Measurements from ENCODE around the gene WDR41. TPM values are rescaled to one million over a fixed set of nuclear protein-coding genes. Genes with fewer than 3 reads are reported as not detected.
A peak's percentile ranks its signal among the peaks of the same experiment; 100 is the strongest.
"Not testable (repeated sequence)": the region's sequence is repeated elsewhere in the genome, so short reads cannot be mapped to it uniquely, and the experiment has no call there.

The WDR41 gene
- total RNA-seq, 4 donors from 2014 or later = 17.4 to 58.6 (median 38.9) TPM

- H3K27me3 ChIP-seq = peaks cover 0 to 2% (median 0%) of the 10 kb centered on the region in 4 donors
- no peak for TF ChIP-seq POLR2A (IDR thresholded peaks at IDR 0.05)
- no peaks in the 10 kb centered on the region for H3K9me3 ChIP-seq
- peak overlapping the region; percentile 94 to 99 (median 97) for H3K27ac ChIP-seq
- H3K4me3 ChIP-seq = peak overlapping the region; percentile 67 to 90 (median 79)
- WGBS, 2 donors = 26 to 33% methylated on average over 4 of the region's 4 CpGs
- peaks cover 4 to 30% (median 8%) of the 10 kb centered on the region in 3 donors for H3K4me1 ChIP-seq
- DNase-seq = no peak
- H3K36me3 ChIP-seq = peaks cover 0 to 11% (median 0%) of the 10 kb centered on the region in 3 donors
- intact Hi-C loops (cut with DNase I) = loop anchor here (10.0 kb wide), 1 partner anchor 348 kb away; no protein-coding TSS in a partner anchor
Measured at GRCh38 chr5:77492653-77493000, 511 bp upstream of the WDR41 start.

- 14 to 17% methylated on average over 11 of the region's 11 CpGs for WGBS, 2 donors
Measured at GRCh38 chr5:77490741-77491344, 1.3 kb downstream of the WDR41 start.

DNA sequence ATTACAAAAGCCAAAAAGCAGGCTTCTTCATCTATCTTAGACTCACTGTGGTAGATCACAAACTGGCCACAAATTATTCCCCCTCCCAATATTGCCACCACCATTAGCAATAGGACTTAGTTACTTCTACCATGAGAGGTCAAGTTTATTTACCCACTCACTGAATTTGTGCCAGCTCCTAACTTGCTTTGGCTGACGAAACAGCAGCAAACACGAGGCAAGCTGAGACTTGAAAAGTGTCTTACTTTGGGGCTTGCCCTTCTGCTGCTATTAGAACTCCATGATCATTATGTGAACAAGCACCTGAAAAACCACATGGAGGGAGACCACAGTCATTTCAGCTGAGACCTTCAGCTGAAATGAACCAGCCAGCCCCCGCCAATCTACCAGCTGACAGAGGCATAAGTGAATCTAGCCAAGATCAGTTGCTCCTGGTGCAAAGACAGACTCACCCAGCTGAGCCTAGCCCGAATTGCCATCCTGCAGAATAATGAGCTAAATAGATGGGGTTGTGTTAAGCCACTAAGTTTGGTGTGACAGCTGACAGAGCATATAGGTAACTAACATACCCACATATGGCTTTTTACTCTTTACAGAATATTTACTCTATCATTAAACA is 5.7 kb downstream of the WDR41 start:
- DNase-seq = no peak
- Histone ChIP-seq H3K4me3 (no peak overlapping the region), H3K27ac (peak overlapping the region in 1 of 4 donors; percentile 1), H3K27me3 (no peaks in the 10 kb centered on the region), H3K36me3 (peaks cover 0 to 55% (median 0%) of the 10 kb centered on the region in 3 donors), H3K4me1 (peaks cover 4 to 43% (median 8%) of the 10 kb centered on the region in 3 donors), H3K9me3 (no peaks in the 10 kb centered on the region)
- intact Hi-C loops (cut with DNase I) = no loop called here
- 17 to 59% methylated on average over 1 to 4 of the region's 4 CpGs for WGBS, 2 donors
- TF ChIP-seq CTCF (IDR thresholded peaks at IDR 0.05) (no peak), POLR2A (IDR thresholded peaks at IDR 0.05) (no peak)

More at GRCh38 chr5:77490741-77491344, 1.3 kb downstream of the WDR41 start:
- intact Hi-C loops (cut with DNase I) = loop anchor here (10.0 kb wide), 1 partner anchor 346 kb away; no protein-coding TSS in a partner anchor
- peaks cover 4 to 48% (median 8%) of the 10 kb centered on the region in 3 donors for H3K4me1 ChIP-seq
- not testable (repeated sequence) for DNase-seq, H3K9me3 ChIP-seq, H3K27me3 ChIP-seq
- peaks cover 0 to 13% (median 0%) of the 10 kb centered on the region in 3 donors for H3K36me3 ChIP-seq
- H3K4me3 ChIP-seq = peak overlapping the region; percentile 67 to 90 (median 79)
- H3K27ac ChIP-seq = peak overlapping the region; percentile 94 to 99 (median 97)

- Histone ChIP-seq H3K27ac (no peak overlapping the region), H3K4me1 (peaks cover 0 to 25% (median 0%) of the 10 kb centered on the region in 3 donors), H3K36me3 (peaks cover 0 to 64% (median 0%) of the 10 kb centered on the region in 3 donors), H3K4me3 (no peak overlapping the region), H3K27me3 (no peaks in the 10 kb centered on the region), H3K9me3 (no peaks in the 10 kb centered on the region)
- 79 to 91% methylated on average over 2 of the region's 2 CpGs for WGBS, 2 donors
- TF ChIP-seq POLR2A (IDR thresholded peaks at IDR 0.05) (no peak), CTCF (IDR thresholded peaks at IDR 0.05) (no peak)
- no peak for DNase-seq
- intact Hi-C loops (cut with DNase I) = no loop called here
Measured at GRCh38 chr5:77483682-77484081, 8.4 kb downstream of the WDR41 start.

DNA sequence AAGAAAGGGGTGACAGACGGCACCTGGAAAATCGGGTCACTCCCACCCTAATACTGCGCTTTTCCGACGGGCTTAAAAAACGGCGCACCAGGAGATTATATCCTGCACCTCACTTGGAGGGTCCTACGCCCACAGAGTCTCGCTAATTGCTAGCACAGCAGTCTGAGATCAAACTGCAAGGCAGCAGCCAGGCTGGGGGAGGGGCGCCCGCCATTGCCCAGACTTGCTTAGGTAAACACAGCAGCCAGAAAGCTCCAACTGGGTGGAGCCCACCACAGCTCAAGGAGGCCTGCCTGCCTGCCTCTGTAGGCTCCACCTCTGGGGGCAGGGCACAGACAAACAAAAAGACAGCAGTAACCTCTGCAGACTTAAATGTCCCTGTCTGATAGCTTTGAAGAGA is 17.1 kb downstream of the WDR41 start:
- H3K4me1 ChIP-seq; intact Hi-C loops (cut with DNase I); H3K4me3 ChIP-seq; H3K27ac ChIP-seq; H3K9me3 ChIP-seq; H3K27me3 ChIP-seq; DNase-seq: not testable (repeated sequence)
- 100% methylated on average over 1 to 2 of the region's 11 CpGs for WGBS, 2 donors
- H3K36me3 ChIP-seq = peaks cover 0 to 16% (median 0%) of the 10 kb centered on the region in 3 donors

DNA sequence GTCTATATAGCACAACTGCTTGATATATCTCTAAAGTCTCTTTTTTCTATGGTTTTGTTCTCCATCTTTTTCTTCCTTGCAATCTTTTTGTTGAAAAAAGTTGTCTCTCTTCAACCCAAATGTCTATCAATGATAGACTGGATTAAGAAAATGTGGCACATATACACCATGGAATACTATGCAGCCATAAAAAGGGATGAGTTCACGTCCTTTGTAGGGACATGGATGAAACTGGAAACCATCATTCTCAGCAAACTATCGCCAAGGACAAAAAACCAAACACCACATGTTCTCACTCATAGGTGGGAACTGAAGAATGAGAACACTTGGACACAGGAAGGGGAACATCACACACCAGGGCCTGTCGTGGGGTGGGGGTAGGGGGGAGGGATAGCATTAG is 23.2 kb downstream of the WDR41 start:
- H3K27ac ChIP-seq; H3K27me3 ChIP-seq; H3K36me3 ChIP-seq; H3K4me1 ChIP-seq; DNase-seq; H3K9me3 ChIP-seq; intact Hi-C loops (cut with DNase I); H3K4me3 ChIP-seq: not testable (repeated sequence)
- 95 to 96% methylated on average over 3 of the region's 3 CpGs for WGBS, 2 donors

- no peaks in the 10 kb centered on the region for H3K27me3 ChIP-seq
- no peaks in the 10 kb centered on the region for H3K9me3 ChIP-seq
- peaks cover 0 to 35% (median 0%) of the 10 kb centered on the region in 3 donors for H3K36me3 ChIP-seq
- no peak overlapping the region for H3K27ac ChIP-seq
- intact Hi-C loops (cut with DNase I) = no loop called here
- TF ChIP-seq CTCF (IDR thresholded peaks at IDR 0.05) (no peak), POLR2A (IDR thresholded peaks at IDR 0.05) (no peak)
- H3K4me1 ChIP-seq = no peaks in the 10 kb centered on the region
- WGBS, 2 donors = 87 to 94% methylated on average over 1 of the region's 1 CpG
- no peak overlapping the region for H3K4me3 ChIP-seq
- DNase-seq = no peak
Measured at GRCh38 chr5:77463905-77464304, 28.2 kb downstream of the WDR41 start.

Data from esophagus squamous epithelium (tissue), 5 donors.